Erythroblast (primary cell): ENCODE measurements around the gene PCDH9.

Experiments
- GATA1 ChIP-seq: IDR thresholded peaks from 2 replicates; pipeline ENCODE4 v1.6.1; 2011; ENCODE audit warnings: low read depth, mild to moderate bottlenecking, control low read depth, low read length, moderate library complexity
- POLR2A ChIP-seq: IDR thresholded peaks from 2 replicates; pipeline ENCODE4 v1.6.1; 2011; ENCODE audit warnings: mild to moderate bottlenecking, low read length

GRCh38 chr13:67052550-67053490 is 177.3 kb downstream of the PCDH9 start:
- TF ChIP-seq POLR2A = no peak
- no peak for TF ChIP-seq GATA1
